ENCODE measurements around the gene SPINT3. TPM values are rescaled to one million over a fixed set of nuclear protein-coding genes. Genes with fewer than 3 reads are reported as not detected.

Gene SPINT3
- polyA plus RNA-seq, 4 donors: not detected

DNA sequence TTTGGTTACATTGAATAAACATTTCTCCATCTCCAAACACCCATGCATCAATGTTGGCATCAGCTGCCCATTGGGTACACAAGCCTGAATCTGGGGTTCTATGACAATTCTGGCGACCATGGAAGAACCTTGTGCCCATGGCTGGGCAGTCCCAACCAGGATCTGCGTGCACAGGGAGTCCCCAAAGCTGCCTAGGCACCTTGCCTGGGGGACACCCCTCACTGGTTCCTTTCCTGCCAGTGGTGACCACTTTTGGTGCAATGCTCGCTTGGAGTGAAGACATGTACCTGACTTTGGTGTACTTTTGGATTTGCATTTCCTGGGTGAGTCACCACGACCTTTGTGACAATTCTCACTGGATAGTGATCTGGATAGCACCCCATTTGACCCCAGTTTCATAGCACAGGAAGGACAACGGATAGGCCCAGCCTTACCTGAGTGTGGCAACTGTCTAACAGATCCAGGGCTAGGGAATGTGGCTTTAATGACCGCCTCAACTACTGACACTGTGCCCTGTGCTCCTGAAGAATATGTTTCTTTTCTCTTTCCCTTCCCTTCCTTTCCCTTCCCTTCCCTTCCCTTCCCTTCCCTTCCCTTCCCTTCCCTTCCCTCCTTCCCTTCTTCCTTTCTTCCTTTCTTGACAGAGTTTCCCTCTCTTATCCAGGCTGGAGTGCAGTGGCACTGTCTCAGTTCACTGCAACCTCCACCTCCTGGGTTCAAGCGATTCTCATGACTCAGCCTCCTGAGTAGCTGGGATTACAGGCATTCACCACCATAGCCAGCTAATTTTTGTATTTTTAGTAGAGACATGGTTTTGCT lies 7.1 kb downstream of the SPINT3 start:
- Histone ChIP-seq H3K4me3 (ENCODE audit: low read depth in 1 of 3, low read length in 3 of 3) (no peak overlapping the region), H3K27ac (ENCODE audit: low read depth in 1 of 3, low read length in 2 of 3) (peak overlapping the region in 1 of 3 donors; percentile 7), H3K27me3 (ENCODE audit: control insufficient read depth in 3 of 3, insufficient read depth in 3 of 3, low read length in 3 of 3) (peaks cover 0 to 3% (median 0%) of the 10 kb centered on the region in 3 donors), H3K9me3 (ENCODE audit: control insufficient read depth in 2 of 2, insufficient read depth in 1 of 2, low read depth in 1 of 2, low read length in 1 of 2) (peaks cover 0 to 3% of the 10 kb centered on the region in 2 donors), H3K36me3 (ENCODE audit: control insufficient read depth in 3 of 3, insufficient read depth in 2 of 3, low read depth in 1 of 3, low read length in 3 of 3) (no peaks in the 10 kb centered on the region), H3K4me1 (ENCODE audit: control insufficient read depth in 3 of 3, insufficient read depth in 2 of 3, low read depth in 1 of 3, low read length in 2 of 3) (no peaks in the 10 kb centered on the region)
- FAIRE-seq (no peak), DNase-seq (peak; percentile 7 to 92)
- WGBS, 3 donors: 53 to 66% (median 55%) methylated on average over 7 of the region's 7 CpGs

DNA sequence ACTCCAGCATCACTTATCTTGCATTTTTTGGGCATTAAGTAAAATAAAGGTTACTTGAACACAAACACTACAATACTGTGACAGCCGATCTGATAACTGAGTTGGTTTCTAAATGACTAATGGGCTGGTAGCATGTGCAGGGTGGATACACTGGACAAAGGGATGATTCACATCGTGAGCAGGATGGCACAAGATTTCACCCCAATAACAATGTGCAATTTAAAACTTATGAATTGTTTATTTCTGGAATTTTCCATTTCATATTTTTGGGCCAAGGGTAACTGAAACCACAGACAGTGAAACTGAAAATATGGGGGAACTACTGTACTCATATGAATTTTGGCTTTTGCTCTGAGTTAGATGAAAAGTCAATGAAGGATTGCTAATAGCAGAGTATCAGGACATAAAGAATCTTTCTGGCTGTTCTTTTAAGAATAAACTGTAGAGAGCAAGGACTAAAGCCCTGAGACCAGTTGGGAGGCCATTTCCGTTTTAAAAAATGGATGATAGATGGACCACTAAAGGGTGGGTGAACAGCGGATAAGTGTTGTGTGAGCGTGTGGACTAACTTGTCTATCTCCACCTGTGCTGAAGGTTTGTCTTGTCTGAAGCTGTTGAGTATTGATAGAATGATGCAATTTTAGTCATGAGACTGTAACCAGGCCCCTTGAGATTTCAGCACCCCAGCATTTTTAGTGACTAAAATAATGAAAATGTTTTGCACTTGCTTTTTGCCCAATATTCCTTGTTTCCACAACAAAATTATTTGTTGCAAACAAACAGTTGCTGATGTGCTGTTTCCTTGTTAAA lies 8.2 kb downstream of the SPINT3 start:
- FAIRE-seq: no peak
- Histone ChIP-seq H3K4me3 (ENCODE audit: low read depth in 1 of 3, low read length in 3 of 3) (no peak overlapping the region), H3K27ac (ENCODE audit: low read depth in 1 of 3, low read length in 2 of 3) (no peak overlapping the region), H3K9me3 (ENCODE audit: control insufficient read depth in 2 of 2, insufficient read depth in 1 of 2, low read depth in 1 of 2, low read length in 1 of 2) (peaks cover 0 to 3% of the 10 kb centered on the region in 2 donors), H3K4me1 (ENCODE audit: control insufficient read depth in 3 of 3, insufficient read depth in 2 of 3, low read depth in 1 of 3, low read length in 2 of 3) (no peaks in the 10 kb centered on the region), H3K36me3 (ENCODE audit: control insufficient read depth in 3 of 3, insufficient read depth in 2 of 3, low read depth in 1 of 3, low read length in 3 of 3) (no peaks in the 10 kb centered on the region), H3K27me3 (ENCODE audit: control insufficient read depth in 3 of 3, insufficient read depth in 3 of 3, low read length in 3 of 3) (peaks cover 0 to 3% (median 0%) of the 10 kb centered on the region in 3 donors)
- no peak for DNase-seq
- WGBS, 3 donors: 77 to 86% (median 79%) methylated on average over 5 of the region's 5 CpGs

- no peak for FAIRE-seq
- Histone ChIP-seq H3K4me3 (ENCODE audit: low read depth in 1 of 3, low read length in 3 of 3) (no peak overlapping the region), H3K9me3 (ENCODE audit: control insufficient read depth in 2 of 2, insufficient read depth in 1 of 2, low read depth in 1 of 2, low read length in 1 of 2) (peaks cover 0 to 3% of the 10 kb centered on the region in 2 donors), H3K27ac (ENCODE audit: low read depth in 1 of 3, low read length in 2 of 3) (no peak overlapping the region), H3K36me3 (ENCODE audit: control insufficient read depth in 3 of 3, insufficient read depth in 2 of 3, low read depth in 1 of 3, low read length in 3 of 3) (no peaks in the 10 kb centered on the region), H3K4me1 (ENCODE audit: control insufficient read depth in 3 of 3, insufficient read depth in 2 of 3, low read depth in 1 of 3, low read length in 2 of 3) (no peaks in the 10 kb centered on the region), H3K27me3 (ENCODE audit: control insufficient read depth in 3 of 3, insufficient read depth in 3 of 3, low read length in 3 of 3) (peaks cover 0 to 3% (median 0%) of the 10 kb centered on the region in 3 donors)
- DNase-seq: peak; percentile 23 to 64
- WGBS, 3 donors: 71 to 78% (median 76%) methylated on average over 2 of the region's 2 CpGs
These were observed 9.0 kb downstream of the SPINT3 start for GRCh38 chr20:45506398-45506797.

DNA sequence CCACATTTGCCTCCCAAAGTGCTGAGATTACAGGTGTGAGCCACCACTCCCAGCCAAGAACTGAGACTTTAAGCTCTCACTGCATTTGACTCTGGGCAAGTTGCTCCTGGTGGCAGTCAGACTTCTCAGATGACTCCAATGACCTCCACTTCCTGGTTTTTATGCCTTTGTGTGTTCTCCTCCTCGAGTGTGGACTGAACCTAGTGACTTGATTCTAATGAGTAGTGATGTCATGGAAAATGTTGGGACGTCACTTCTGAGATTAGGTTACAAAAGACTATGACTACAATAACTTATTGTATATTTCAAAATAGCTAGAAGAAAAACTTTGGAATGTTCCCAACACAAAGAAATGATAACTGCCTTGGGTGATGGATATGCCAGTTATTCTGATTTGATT lies 12.0 kb downstream of the SPINT3 start:
- DNase-seq: no peak
- Histone ChIP-seq H3K36me3 (ENCODE audit: control insufficient read depth in 3 of 3, insufficient read depth in 2 of 3, low read depth in 1 of 3, low read length in 3 of 3) (no peaks in the 10 kb centered on the region), H3K27ac (ENCODE audit: low read depth in 1 of 3, low read length in 2 of 3) (no peak overlapping the region), H3K4me1 (ENCODE audit: control insufficient read depth in 3 of 3, insufficient read depth in 2 of 3, low read depth in 1 of 3, low read length in 2 of 3) (peaks cover 0 to 3% (median 0%) of the 10 kb centered on the region in 3 donors), H3K27me3 (ENCODE audit: control insufficient read depth in 3 of 3, insufficient read depth in 3 of 3, low read length in 3 of 3) (peaks cover 0 to 5% (median 3%) of the 10 kb centered on the region in 3 donors), H3K4me3 (ENCODE audit: low read depth in 1 of 3, low read length in 3 of 3) (no peak overlapping the region), H3K9me3 (ENCODE audit: control insufficient read depth in 2 of 2, insufficient read depth in 1 of 2, low read depth in 1 of 2, low read length in 1 of 2) (peaks cover 0 to 3% of the 10 kb centered on the region in 2 donors)
- FAIRE-seq: no peak
- WGBS, 3 donors: 14 to 43% (median 29%) methylated on average over 2 of the region's 2 CpGs

GRCh38 chr20:45502561-45502960 lies 12.9 kb downstream of the SPINT3 start:
- no peak overlapping the region for H3K4me3 ChIP-seq (ENCODE audit: low read depth in 1 of 3, low read length in 3 of 3)
- H3K27ac ChIP-seq (ENCODE audit: low read depth in 1 of 3, low read length in 2 of 3): no peak overlapping the region
- peaks cover 0 to 3% (median 0%) of the 10 kb centered on the region in 3 donors for H3K4me1 ChIP-seq (ENCODE audit: control insufficient read depth in 3 of 3, insufficient read depth in 2 of 3, low read depth in 1 of 3, low read length in 2 of 3)
- WGBS, 3 donors: 27 to 47% (median 44%) methylated on average over 1 of the region's 1 CpG
- no peaks in the 10 kb centered on the region for H3K9me3 ChIP-seq (ENCODE audit: control insufficient read depth in 2 of 2, insufficient read depth in 1 of 2, low read depth in 1 of 2, low read length in 1 of 2)
- no peak for FAIRE-seq
- H3K27me3 ChIP-seq (ENCODE audit: control insufficient read depth in 3 of 3, insufficient read depth in 3 of 3, low read length in 3 of 3): peaks cover 0 to 8% (median 3%) of the 10 kb centered on the region in 3 donors
- DNase-seq: no peak
- no peaks in the 10 kb centered on the region for H3K36me3 ChIP-seq (ENCODE audit: control insufficient read depth in 3 of 3, insufficient read depth in 2 of 3, low read depth in 1 of 3, low read length in 3 of 3)

GRCh38 chr20:45501600-45501999 lies 13.8 kb downstream of the SPINT3 start:
- no peak for DNase-seq
- FAIRE-seq: no peak
- 47 to 51% (median 48%) methylated on average over 1 of the region's 1 CpG for WGBS, 3 donors

GRCh38 chr20:45500022-45500421 lies 15.4 kb downstream of the SPINT3 start:
- Histone ChIP-seq H3K27ac (ENCODE audit: low read depth in 1 of 3, low read length in 2 of 3) (peak overlapping the region in 1 of 3 donors; percentile 24), H3K9me3 (ENCODE audit: control insufficient read depth in 2 of 2, insufficient read depth in 1 of 2, low read depth in 1 of 2, low read length in 1 of 2) (no peaks in the 10 kb centered on the region)
- FAIRE-seq: no peak

More at GRCh38 chr20:45501600-45501999, 13.8 kb downstream of the SPINT3 start:
- Histone ChIP-seq H3K9me3 (ENCODE audit: control insufficient read depth in 2 of 2, insufficient read depth in 1 of 2, low read depth in 1 of 2, low read length in 1 of 2) (no peaks in the 10 kb centered on the region), H3K36me3 (ENCODE audit: control insufficient read depth in 3 of 3, insufficient read depth in 2 of 3, low read depth in 1 of 3, low read length in 3 of 3) (no peaks in the 10 kb centered on the region), H3K4me1 (ENCODE audit: control insufficient read depth in 3 of 3, insufficient read depth in 2 of 3, low read depth in 1 of 3, low read length in 2 of 3) (peaks cover 0 to 3% (median 0%) of the 10 kb centered on the region in 3 donors), H3K27ac (ENCODE audit: low read depth in 1 of 3, low read length in 2 of 3) (no peak overlapping the region), H3K27me3 (ENCODE audit: control insufficient read depth in 3 of 3, insufficient read depth in 3 of 3, low read length in 3 of 3) (peaks cover 0 to 8% (median 3%) of the 10 kb centered on the region in 3 donors), H3K4me3 (ENCODE audit: low read depth in 1 of 3, low read length in 3 of 3) (no peak overlapping the region)

DNA sequence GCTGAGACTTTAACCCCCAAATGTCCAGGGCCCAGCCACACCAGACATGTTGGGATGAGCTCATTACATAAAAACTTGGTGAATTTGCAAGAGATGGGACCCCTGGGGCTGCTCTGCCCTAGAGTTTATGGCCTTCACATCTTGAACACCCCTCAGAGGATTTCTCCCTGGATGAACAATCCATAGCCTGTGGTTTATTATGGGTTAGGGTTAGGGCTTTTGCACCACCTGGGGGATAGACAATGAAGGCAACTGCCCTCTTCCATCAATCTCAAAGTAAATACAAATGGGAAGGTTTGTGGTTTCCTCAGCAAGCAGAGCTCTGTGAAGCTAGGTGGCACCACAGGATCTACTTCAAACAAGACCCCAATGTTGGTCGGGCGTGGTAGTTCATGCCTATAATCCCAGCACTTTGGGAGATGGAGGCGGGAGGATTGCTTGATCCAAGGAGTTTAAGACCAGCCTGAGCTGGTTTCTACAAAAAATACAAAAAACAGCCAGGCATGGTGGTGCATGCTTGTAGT lies 17.4 kb downstream of the SPINT3 start:
- Histone ChIP-seq H3K27ac (ENCODE audit: low read depth in 1 of 3, low read length in 2 of 3) (no peak overlapping the region), H3K36me3 (ENCODE audit: control insufficient read depth in 3 of 3, insufficient read depth in 2 of 3, low read depth in 1 of 3, low read length in 3 of 3) (no peaks in the 10 kb centered on the region), H3K4me1 (ENCODE audit: control insufficient read depth in 3 of 3, insufficient read depth in 2 of 3, low read depth in 1 of 3, low read length in 2 of 3) (peaks cover 0 to 3% (median 0%) of the 10 kb centered on the region in 3 donors), H3K27me3 (ENCODE audit: control insufficient read depth in 3 of 3, insufficient read depth in 3 of 3, low read length in 3 of 3) (peaks cover 0 to 8% (median 0%) of the 10 kb centered on the region in 3 donors), H3K4me3 (ENCODE audit: low read depth in 1 of 3, low read length in 3 of 3) (no peak overlapping the region), H3K9me3 (ENCODE audit: control insufficient read depth in 2 of 2, insufficient read depth in 1 of 2, low read depth in 1 of 2, low read length in 1 of 2) (no peaks in the 10 kb centered on the region)
- FAIRE-seq: no peak
- WGBS, 3 donors: 83 to 96% (median 88%) methylated on average over 3 of the region's 3 CpGs
- no peak for DNase-seq

More at GRCh38 chr20:45500022-45500421, 15.4 kb downstream of the SPINT3 start:
- Histone ChIP-seq H3K27me3 (ENCODE audit: control insufficient read depth in 3 of 3, insufficient read depth in 3 of 3, low read length in 3 of 3) (peaks cover 0 to 8% (median 3%) of the 10 kb centered on the region in 3 donors), H3K4me1 (ENCODE audit: control insufficient read depth in 3 of 3, insufficient read depth in 2 of 3, low read depth in 1 of 3, low read length in 2 of 3) (peaks cover 0 to 3% (median 0%) of the 10 kb centered on the region in 3 donors), H3K36me3 (ENCODE audit: control insufficient read depth in 3 of 3, insufficient read depth in 2 of 3, low read depth in 1 of 3, low read length in 3 of 3) (no peaks in the 10 kb centered on the region), H3K4me3 (ENCODE audit: low read depth in 1 of 3, low read length in 3 of 3) (no peak overlapping the region)
- WGBS, 3 donors: 8 to 65% (median 25%) methylated on average over 6 of the region's 6 CpGs
- peak; percentile 47 to 92 for DNase-seq
